HEK293T (cell line): ENCODE results near the gene CBARP.

Experiments used
- BHLHE40 ChIP-seq: fragments of 450-650 bp; IDR thresholded peaks from 2 replicates; pipeline ENCODE4 v1.6.1; 2016; ENCODE audit warnings: mild to moderate bottlenecking, moderate library complexity, borderline replicate concordance
- ELF4 ChIP-seq: fragments of 450-650 bp; IDR thresholded peaks from 2 replicates; pipeline ENCODE4 v1.6.1; 2017; ENCODE audit warnings: antibody characterized with exemption
- FOXA1 ChIP-seq: fragments of 450-650 bp; IDR thresholded peaks from 2 replicates; pipeline ENCODE4 v1.6.1; 2016; ENCODE audit warnings: mild to moderate bottlenecking
- FOXK2 ChIP-seq: fragments of 450-650 bp; IDR thresholded peaks from 2 replicates; pipeline ENCODE4 v1.6.1; 2016; ENCODE audit warnings: mild to moderate bottlenecking
- FOXM1 ChIP-seq: fragments of 450-650 bp; IDR thresholded peaks from 2 replicates; pipeline ENCODE4 v1.6.1; 2017; ENCODE audit warnings: mild to moderate bottlenecking, borderline replicate concordance
- LEF1 ChIP-seq: fragments of 450-650 bp; IDR thresholded peaks from 2 replicates; pipeline ENCODE4 v1.6.1; 2017; ENCODE audit warnings: mild to moderate bottlenecking, borderline replicate concordance
- NFRKB ChIP-seq: fragments of 450-650 bp; IDR thresholded peaks from 2 replicates; pipeline ENCODE4 v1.6.1; 2016; ENCODE audit warnings: mild to moderate bottlenecking, moderate library complexity
- SP1 ChIP-seq: fragments of 450-650 bp; IDR thresholded peaks from 2 replicates; pipeline ENCODE4 v1.6.1; 2017
- SUZ12 ChIP-seq: fragments of 450-650 bp; IDR thresholded peaks from 2 replicates; pipeline ENCODE4 v1.6.1; 2016; ENCODE audit warnings: mild to moderate bottlenecking
- ZNF384 ChIP-seq: fragments of 450-650 bp; IDR thresholded peaks from 2 replicates; pipeline ENCODE4 v1.6.1; 2016
- TF ChIP-seq, protein P1 (sequence below): fragments of 450-650 bp; IDR thresholded peaks from 2 replicates; pipeline ENCODE4 v1.6.1; 2016

DNA sequence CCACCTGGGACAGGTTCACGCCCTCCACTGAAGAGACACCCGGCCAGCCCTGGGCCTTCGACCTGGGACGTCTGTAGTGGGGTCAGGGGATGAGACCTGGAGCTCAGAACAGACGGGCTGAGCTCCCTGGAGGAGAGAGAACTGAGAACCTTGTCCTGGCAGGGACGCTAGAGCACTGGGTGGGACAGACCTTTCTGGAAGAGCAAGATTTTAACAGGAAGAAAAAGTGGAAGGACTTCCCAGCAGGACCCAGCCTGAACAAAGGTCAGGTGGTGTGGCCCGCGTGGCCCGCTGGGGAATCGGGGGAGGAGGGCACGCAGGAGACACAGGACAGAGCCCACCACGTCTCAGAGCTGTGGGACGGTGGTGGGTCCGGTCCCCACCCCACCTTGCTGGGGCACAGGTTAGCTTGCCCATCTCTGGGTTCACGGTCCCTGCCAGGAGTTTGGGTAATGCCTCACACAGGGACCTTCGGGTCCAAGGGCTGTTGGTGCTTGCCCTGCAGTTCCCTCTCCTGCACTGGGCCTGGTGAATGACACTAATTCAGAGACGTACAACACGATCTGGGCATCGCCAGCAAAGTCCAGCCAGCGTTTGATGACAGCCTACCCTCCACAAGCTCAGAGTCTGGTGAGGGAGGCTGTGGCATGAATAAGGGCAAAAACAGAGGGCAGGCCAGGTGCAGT, 46.6 kb upstream of the CBARP start:
- TF ChIP-seq SP1: no peak
- TF ChIP-seq BHLHE40: no peak
- TF ChIP-seq, protein P1, sequence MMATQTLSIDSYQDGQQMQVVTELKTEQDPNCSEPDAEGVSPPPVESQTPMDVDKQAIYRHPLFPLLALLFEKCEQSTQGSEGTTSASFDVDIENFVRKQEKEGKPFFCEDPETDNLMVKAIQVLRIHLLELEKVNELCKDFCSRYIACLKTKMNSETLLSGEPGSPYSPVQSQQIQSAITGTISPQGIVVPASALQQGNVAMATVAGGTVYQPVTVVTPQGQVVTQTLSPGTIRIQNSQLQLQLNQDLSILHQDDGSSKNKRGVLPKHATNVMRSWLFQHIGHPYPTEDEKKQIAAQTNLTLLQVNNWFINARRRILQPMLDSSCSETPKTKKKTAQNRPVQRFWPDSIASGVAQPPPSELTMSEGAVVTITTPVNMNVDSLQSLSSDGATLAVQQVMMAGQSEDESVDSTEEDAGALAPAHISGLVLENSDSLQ: no peak
- TF ChIP-seq FOXA1: no peak
- no peak for TF ChIP-seq SUZ12
- no peak for TF ChIP-seq ELF4
- no peak for TF ChIP-seq FOXM1
- TF ChIP-seq FOXK2: no peak
- no peak for TF ChIP-seq NFRKB
- TF ChIP-seq ZNF384: no peak
- TF ChIP-seq LEF1: no peak
